Activated T-helper 9 cell treated with anti-CD3 and anti-CD28 coated beads, Interleukin-2, amount 50 U/mL, for 16 hours (primary cell): Measurements from ENCODE around the gene C22orf15.

ENCODE experiments used
- DNase-seq: peaks from one replicate; pipeline ENCODE4 v3.0.0-alpha.2; 2020; ENCODE audit warnings: low read depth

Gene C22orf15

DNA sequence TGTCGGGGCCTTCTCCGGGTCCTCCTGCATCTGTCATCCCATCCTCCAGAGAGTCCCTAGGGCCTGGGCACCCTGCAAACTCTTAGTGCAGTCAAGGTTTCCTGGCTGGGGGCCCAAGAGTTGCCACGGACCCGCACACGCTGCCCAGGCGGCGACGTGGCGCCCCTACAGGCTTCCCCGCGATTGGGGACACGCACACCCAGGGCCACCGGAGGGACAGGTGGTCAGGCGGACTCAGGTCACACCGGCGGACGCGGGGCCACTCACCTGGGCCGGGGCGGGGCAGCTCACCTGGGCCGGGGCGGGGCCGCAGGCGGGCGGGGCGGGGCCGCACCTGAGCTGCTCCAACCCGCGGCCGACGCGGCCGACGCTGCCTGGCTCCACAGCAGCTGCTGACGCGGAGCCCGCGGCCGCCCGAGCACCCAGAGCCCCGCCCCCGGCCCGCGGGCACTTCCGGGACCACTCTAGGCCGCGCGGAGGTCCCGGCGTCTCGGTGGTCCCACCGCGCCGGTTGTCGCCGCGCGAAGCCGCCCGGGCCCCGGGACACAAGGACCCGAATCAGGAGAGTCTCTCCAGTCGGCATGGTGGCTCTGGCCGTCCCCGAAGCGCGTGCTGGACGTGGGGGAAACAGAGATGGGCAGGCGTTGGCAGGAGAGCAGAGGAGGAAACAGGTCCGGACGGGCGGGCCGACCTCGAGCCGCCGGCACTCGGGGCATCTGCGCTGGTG lies 11.9 kb upstream of the C22orf15 start, which contains the start of gene ZNF70:
Gene ZNF70, minus strand, starts transcription at position 399 of the 727 bp plus-strand sequence. CDS start 5,972 bp downstream, outside the sequence.
- DNase-seq, result peak; percentile 80

DNA sequence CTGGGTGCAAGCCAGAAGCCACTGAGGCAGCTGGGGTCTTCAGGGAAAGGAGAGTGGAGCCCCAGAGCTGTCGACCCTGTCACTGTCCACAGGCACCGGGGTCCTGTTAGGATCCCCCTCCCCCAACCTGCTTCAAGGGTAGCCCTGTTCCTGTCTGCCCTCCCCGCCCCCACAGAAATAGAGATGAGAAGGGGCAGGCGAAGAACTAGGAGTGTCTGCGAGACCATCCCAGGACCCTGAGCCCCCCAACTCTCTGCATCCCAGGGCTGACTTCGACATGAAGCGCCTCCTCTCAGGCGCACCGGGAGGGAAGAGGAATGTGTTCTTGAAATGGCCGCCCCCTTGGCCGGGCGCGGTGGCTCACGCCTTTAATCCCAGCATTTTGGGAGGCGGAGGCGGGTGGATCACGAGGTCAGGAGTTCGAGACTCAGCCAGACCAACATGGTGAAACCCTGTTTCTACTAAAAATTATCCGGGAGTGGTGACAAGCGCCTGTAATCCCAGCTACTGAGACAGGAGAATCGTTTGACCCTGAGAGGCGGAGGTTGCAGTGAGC lies 11.3 kb upstream of the C22orf15 start:
- no peak for DNase-seq

DNA sequence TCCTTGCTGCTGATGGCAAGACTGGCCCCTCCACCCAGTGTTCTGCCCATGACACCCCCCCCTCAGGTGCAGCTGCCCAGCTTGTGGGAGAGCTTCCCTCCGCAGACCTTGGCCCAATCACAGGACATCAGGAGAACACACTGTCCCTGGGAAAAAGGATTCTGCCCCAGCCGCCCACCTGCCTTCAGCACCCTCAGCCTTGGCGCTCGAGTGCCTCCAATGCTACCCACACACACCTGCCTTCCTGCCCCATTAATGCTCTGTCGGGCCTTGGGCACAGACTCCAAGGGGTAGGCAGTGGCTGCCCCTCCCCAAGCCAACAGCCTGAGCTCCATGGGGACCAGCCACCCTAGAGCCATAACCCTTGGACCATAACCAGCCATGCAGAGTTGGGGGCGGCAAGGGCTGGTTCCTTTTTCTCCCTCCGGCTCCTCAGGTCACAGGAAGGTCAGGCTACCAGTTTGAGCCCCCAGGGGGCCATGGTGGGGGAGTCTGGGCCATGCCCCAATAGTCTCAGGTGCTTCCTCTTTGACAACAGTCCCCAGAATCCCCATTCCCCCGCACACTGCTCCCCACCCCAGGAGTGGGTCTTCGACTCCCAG lies 10.6 kb upstream of the C22orf15 start:
- DNase-seq, result no peak

DNA sequence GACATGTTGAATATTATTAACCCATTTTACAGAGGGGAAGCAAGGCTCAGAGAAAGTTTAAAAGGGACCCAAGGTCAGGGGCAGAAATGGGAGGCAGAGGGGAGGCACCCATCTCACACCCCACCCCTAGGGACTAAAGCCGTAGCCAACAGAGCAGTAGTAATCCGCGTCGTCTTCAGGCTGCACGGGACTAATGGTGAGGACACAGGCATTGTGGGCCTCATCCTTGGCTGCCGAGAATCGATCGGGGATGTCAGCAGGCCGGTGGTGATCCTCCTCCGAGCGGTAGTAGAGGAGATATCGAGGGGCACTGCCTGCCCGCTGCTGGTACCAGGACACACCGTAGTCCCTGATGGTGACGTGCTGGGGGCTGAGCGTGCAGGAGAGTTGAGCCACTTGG lies 10.0 kb upstream of the C22orf15 start:
- DNase-seq, result no peak

DNA sequence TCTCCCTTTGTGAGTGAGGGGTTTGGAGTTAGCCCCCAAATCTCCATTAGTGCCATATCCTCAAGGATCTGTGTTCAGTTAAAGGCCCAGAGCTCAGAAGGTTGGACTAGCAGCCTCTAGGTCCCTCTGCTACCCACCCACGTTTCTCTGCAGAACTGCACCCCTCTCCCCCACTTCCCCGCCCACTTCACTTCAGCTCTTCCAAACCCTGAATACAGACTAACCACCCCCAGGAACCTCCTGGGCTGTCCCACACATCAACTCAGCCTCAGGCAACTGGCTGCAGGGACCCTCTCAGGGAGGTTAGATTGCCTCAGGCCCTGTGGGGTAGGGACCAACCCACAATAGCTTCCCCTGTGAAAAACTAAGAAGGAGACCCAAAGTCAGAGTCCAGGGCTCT lies 9.4 kb upstream of the C22orf15 start:
- no peak for DNase-seq

DNA sequence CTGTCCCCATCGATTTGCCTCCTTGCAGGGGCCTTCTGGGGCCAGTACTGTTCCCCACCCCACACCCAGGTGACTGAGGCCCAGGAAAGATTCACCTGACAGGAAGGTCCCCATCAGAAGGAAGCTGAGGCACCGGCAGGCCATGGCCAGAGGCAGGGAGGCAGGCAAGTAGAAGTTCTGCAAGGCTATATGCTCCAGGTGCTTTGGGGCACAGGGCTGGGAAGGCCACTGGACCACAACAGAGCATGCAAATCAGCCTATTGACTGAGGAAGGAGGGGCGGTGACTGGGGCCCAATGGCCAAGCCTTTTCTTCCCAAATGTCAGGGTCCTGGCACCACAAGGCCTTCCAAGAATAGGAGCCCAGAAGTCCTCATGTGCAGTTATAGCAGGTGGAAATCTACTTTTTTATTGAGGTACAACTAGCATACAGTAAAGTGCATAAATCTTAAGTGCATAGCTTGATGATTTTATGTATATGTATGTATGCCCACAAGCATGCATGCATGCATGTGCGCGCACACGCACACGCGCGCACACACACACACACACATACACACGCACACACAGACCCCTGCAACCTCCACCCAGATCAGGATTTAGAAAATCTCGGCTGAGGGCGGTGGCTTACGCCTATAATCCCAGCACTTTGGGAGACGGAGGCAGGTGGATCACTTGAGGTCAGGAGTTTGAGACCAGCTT lies 8.4 kb upstream of the C22orf15 start, which contains the start of gene VPREB3:
Gene VPREB3, minus strand, starts transcription at position 206 of the 700 bp plus-strand sequence. Its CDS starts 62 bp downstream, at position 144.
- DNase-seq, result no peak

DNA sequence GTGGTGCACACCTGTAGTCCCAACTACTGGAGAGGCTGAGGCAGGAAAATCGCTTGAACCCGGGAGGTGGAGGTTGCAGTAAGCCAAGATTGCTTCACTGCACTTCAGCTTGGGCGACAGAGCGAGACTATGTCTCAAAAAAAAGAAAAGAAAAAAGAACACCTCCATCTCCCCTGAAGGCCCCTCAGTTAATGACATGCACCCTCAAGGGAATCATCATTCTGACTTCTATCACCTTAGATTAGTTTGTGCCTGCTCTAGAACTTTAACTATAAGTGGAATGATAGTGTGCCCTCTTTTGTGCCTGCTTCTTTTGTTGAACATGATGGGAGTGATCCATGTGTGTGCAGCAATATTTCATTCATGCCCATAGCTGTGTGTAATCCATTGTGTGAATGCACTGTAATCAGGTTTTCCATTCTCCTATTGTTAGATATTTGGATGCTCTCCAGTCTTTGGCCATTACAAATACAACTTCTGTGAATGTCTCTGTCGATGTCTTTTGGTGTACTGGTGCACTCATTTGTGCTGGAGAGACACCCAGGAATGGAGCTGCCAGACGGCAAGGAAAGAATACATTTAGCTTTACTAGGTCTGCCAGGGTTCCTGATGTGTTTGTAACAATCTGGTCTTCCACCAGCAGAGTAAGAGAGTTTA lies 7.7 kb upstream of the C22orf15 start:
- DNase-seq, result no peak

DNA sequence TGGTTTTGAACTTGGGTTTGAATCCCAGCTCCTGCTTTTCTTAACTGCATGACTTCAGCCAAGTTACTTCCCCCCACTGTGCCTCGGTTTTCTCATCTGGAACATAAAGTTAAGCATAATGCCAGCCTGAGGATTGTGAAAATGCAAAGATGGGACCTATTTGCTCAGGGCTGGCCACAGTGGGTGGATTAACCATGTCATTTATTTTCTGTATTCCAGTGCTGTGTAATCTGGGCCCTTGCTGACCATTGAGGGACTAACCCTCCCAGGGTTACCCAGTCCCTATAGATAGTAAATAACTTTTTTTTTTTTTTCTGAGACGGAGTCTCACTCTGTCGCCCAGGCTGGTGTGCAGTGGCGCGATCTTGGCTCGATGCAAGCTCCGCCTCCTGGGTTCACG lies 7.1 kb upstream of the C22orf15 start:
- DNase-seq, result no peak

DNA sequence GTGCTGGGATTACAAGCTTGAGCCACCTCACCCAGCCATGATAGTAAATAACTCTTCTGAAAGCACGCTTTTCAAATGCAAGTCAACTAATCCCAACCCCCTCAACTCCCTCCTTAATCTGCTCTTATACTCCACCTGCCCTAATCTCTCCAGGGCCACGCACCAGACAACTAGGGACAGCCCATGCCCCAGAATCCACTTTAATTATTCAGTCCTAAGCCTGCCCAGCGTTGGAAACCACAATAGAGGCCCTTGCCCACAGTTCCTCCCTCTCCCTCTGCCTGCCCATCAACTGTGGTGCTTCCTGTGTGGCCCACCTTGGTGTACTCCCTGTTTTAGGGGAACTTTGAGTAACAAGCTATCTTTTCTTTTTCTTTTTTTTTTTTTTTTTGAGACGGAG lies 5.9 kb upstream of the C22orf15 start:
- DNase-seq, result no peak

DNA sequence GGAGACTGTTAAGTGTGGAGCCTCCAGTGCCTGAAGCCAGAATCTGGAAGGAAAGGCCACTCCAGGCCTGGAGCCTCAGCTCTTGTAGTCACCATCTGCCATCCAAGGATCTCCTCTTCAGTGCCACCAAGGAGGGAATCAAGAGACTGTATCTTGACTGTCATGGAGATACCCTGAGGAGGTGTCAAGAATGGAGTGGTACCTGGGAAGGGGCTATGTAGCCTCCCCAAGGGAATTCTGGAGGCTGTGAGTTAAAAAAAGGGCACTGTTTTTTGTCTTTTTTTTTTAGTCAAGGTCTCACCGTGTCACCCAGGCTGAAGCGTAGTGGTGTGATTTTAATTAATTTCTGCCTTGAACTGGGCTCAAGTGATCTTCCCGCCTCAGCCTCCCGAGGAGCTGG lies 3.2 kb upstream of the C22orf15 start:
- no peak for DNase-seq

DNA sequence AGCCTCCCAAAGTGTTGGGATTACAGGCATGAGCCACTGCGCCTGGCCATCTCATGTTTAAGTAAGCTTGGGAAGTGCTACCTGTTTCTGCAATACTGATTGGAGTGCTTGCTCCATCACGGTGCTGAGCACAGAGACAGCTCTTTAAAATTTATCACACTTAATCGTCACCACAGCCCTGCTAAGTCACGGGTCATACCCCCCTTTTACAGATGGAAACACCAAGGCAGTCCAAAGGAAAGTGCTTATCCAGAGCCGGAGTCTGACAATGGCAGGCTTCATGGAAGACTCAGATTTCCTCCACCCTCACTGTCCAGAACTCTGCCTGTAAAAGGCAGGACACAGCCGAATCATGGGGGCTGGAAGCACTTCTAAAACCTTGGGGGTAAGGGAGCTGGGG lies 2.7 kb upstream of the C22orf15 start:
- DNase-seq, result no peak

DNA sequence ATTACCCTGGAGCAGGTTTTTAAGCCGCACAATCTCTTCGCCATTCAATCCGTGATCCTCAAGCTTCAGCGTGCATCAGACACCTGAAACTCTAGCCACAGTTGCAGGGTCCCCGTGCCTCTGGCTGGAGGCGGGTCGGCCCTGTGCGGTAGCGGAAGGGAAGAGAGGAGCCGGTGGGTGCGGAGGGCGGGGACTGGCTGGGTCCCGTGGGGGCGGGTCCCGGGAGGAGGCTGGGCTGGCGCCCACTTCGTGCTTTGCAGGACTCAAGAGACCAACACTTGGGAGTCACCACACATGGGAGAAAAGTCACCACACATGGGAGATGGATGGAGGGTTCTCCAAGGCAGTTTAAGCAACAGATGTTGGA lies 772 bp downstream of the C22orf15 start:
- peak; percentile 40 for DNase-seq

DNA sequence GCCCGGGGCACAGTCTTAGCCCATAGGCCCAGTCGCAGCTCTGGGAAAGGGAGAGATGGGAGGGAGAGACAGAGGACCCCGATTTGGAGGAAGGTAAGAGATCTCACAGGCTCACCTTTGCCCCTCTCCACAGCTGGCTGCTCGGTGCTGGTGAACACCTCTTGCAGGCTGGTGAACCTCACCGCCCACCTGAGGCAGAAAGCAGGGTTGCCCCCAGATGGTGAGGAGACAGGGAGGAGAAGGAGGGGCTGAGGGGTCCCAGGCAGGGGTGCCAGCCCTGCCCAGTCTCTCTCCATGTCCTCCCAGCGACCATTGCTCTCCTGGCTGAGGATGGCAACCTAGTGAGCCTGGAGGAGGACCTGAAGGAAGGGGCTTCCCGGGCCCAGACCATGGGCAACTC lies 1.2 kb downstream of the C22orf15 start:
- DNase-seq, result no peak

DNA sequence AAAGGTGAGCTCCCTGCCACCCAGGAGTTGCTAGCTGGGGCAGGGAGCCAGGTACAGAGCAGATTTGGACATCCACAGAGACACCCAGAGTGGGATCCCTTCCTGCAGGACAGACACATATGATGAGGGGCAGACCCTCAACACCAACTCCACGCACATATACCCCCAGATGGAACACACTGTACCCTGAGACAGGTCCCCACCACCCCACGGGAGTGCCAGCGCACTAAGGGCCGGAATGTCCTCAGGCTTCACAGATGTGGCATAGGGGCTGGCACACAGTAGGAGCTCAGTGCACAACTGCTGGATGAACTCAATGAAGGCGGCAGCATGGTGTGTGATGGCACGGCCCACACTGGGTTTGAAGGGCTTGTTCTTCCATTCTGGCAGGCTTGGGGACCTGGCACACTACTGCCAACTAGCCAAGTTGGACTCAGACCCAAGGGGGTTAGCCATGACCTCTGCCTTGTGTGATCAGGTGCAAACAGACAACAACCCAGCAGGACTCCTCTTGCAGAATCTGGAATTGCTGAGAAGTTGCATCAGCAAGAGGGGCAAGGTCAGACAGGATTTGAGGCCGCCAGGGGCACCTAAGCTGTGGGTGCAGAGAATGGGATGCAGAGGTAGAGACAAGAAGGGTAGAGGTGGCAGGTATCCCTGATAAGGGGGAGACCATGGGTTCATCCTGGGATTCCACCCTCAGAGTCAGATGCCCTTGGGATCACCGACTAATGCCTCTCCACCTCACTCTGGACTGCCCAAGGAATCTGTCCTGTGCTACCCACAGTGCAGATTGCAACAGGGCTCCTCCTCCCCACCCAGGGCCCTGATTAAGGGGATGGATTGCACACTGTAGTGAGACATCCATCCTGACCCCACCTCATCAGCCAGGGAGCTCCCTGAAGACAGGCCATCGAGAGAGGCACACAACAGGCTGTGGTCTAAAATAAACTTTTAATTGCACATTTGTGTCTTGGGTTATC lies 2.4 kb downstream of the C22orf15 start:
- DNase-seq, result no peak

DNA sequence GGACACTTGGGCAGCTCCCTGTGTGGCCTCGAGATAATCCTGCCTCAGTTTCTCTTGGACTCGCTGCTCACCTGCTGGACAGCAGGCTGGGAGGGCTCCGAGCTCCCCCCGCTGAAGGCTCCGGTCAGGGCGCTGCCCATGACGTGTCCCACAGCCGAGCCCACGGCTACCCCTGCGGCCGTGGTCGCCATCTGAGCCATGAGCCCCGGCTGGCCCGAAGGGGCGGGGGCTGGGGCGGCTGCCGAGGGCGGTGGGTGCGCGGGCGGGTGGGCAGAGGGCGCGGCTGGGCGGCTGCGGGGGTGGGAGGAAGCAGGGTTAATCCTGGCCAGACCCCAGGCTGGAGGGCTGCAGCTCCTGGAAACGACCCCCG lies 4.5 kb downstream of the C22orf15 start:
- no peak for DNase-seq

DNA sequence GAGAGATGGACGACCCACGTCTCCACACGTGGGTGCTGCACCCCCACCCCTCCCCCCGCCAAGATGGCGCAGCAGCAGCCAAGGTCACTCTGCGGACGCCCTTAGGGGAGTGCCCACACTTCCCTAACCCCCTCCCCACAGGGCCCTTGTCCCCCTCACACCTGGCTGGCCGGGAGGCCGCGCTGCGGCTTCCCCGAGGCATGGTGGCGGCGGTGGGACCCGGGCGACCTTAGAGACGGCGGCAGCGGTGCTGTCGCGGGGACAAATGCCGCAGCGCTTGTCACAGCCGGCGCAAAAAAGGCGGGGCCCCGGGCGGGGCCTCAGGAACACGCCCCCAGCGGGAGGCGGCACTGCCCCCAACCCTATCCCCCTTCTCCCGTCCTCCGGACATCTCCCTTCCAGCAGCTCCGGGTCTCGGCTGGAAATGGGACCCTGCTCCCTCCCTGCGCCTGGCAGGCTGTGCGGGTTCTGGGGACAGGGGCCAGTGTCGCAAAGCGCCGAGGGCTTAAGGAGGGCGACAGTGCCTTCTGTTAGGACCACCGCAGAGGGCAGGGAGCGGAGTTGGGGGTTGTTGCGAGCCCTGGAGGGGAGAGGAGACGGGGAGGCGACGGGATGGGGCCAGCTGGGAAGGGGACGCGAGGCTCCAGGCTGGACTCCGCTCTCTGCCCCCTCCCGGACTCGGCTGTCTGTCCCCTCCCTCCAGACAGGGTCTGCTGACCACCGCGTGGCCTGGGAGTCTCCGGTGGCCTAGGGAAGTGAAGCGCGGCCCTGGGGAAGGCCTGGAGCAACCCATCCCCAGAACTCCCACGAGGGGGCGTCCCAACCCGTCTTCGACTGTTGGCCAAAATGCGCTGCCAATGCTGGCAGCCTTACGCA lies 5.1 kb downstream of the C22orf15 start, which contains the start of gene CHCHD10:
Gene CHCHD10, minus strand, starts transcription at position 300 of the 876 bp plus-strand sequence. Its CDS starts 98 bp downstream, at position 202.
- DNase-seq, result peak; percentile 60

DNA sequence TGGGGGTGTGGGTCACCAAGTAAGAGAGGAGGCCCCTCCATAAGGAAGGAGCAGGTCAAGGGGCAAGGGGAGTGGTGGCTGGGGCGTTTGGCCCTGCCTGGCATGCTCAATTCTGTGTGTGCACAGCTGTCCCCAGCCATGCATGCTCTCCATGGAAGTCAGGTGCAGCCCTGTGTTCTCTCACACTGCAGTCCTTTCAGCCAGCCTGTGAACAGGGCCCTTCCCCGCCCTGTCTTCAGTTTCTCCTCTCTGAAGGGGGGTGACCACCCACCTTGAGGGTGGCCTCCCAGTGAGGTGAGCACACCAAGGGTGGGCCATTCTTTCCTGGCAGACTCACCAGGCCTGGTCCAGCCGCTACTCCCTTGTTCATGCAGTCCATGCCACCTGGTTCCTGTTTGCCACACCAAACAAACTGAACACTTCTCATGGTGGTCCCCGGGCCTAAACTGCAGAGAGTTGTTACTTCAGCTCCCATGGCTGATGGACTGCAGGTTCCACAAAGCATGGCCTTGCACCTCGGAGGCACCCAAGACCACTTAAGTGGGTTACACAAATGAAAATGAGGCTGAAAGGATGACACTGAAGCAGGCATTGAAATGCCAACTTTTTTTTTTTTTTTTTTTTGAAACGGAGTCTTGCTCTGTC lies 6.7 kb downstream of the C22orf15 start:
- no peak for DNase-seq

DNA sequence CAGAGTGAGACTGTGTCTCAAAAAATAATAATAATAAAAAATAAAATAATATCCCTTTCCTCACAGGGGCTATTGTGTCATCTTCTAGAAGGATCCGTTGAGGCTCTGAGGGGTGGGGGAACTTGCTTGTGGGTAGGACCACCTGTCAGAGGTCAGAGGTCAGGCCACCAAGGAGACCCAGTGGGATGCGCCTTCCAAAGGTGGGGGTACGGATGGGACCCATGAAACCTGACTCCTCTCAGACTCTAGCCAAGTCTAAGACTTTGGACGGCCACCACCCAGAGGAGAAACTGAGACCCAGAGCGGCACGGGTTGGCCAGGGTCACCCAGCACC lies 9.5 kb downstream of the C22orf15 start:
- no peak for DNase-seq

DNA sequence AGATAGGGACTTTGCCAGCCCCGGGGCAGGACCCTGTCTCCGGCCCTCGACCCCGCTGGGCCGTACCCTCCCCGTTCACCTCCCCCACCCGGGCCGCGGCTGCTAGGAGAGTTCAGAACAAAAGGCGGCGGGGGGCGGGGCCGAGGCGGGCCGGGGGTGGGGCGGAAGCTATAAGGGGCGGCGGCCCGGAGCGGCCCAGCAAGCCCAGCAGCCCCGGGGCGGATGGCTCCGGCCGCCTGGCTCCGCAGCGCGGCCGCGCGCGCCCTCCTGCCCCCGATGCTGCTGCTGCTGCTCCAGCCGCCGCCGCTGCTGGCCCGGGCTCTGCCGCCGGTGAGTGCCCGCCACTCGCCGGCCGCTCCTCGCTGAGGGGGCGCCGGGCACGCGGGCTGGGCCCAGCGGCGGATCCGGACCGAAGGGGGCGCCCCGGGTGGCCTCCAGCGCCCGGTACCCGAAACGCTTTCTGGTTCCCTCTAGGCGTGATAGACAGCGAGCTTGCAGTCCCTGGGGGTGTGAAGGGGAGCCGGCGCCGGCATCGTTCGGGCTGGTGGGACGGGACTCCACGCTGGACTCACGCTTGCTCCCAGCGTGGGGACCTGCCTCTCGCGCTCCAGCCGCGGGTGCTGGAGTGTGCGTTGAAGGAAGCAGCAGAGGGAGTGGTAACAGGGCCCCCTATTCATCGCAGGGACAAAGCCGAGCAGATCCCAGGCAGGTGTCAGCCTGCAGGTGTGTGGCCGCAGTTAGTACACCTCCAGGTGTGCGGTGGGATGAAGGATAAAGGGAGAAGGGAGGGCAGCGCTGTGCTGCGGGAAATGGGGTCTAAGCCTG lies 10.1 kb downstream of the C22orf15 start, which contains the start of gene MMP11:
Gene MMP11, plus strand, starts transcription at position 201 of the 825 bp plus-strand sequence. Its CDS starts 22 bp downstream, at position 223.
- peak; percentile 49 for DNase-seq
